GM12878 (cell line): ENCODE results near the gene CCDC106. TPM values are rescaled to one million over a fixed set of nuclear protein-coding genes. Genes with fewer than 3 reads are reported as not detected.

Experiments
- ATAC-seq: fragments of 200-7000 bp; cut with Tn5 transposase; 3 replicates; pipeline ENCODE4 v1.9.1; 2020; ENCODE audit warnings: mild to moderate bottlenecking, moderate library complexity
- BruUV-seq: library from RNA; stranded (reverse); fragments of 400-500 nt; replicated peaks from 2 replicates; lab custom pipeline; 2021; lab: Mats Ljungman, UMichigan
- CTCF ChIA-PET: fragments of 300-600 bp; sonication (Branson Sonifier 250); formaldehyde crosslinking; extraction: SDS; loops from one replicate; lab custom pipeline; 2021; ENCODE audit warnings: inconsistent platforms; lab: Yijun Ruan, JAX
- POLR2A ChIA-PET: fragments of 350-600 bp; formaldehyde crosslinking; extraction: SDS; loops from one replicate; lab custom pipeline; 2021; ENCODE audit warnings: inconsistent platforms; lab: Charles Lee
- RAD21 ChIA-PET: fragments of 300-600 bp; sonication (Branson Sonifier 250); formaldehyde crosslinking; loops from one replicate; lab custom pipeline; 2023; ENCODE audit warnings: antibody characterized with exemption; ENCODE audit not compliant: unreplicated experiment; lab: Charles Lee
- SMC1A ChIA-PET: fragments of 300-600 bp; sonication (Branson Sonifier 250); formaldehyde crosslinking; loops from one replicate; lab custom pipeline; 2023; ENCODE audit not compliant: unreplicated experiment, uncharacterized antibody; lab: Charles Lee
- DNase-seq: peaks from one replicate; pipeline ENCODE4 v3.0.0-alpha.2; 2011; ENCODE audit warnings: low read depth, low spot score
- FAIRE-seq: peaks from 3 replicates; lab custom pipeline; 2011; peaks lifted over from hg19 to GRCh38; lab: Jason Lieb, UNC
- H2AFZ ChIP-seq: 2 replicates; pipeline ENCODE4 v1.6.0; 2011; ENCODE audit warnings: low read depth, low read length, control low read depth; ENCODE audit not compliant: control insufficient read depth
- H3K27ac ChIP-seq: 2 replicates; pipeline ENCODE4 v1.5.1; 2011; ENCODE audit warnings: control low read depth; ENCODE audit not compliant: control insufficient read depth, insufficient read depth
- H3K27me3 ChIP-seq, 2 experiments: replicated peaks in 1 of 2; 2 replicates each; pipeline versions ENCODE4 v1.6.0 to v1.6.1; 2011; ENCODE audit warnings: low read length in 1 of 2; ENCODE audit not compliant: control insufficient read depth in 2 of 2, insufficient read depth in 2 of 2
- H3K36me3 ChIP-seq, 2 experiments: 2 replicates each; pipeline ENCODE4 v1.5.1; 2011; ENCODE audit warnings: low read length in 1 of 2; ENCODE audit not compliant: control insufficient read depth in 2 of 2, insufficient read depth in 2 of 2
- H3K4me1 ChIP-seq: 2 replicates; pipeline ENCODE4 v1.6.1; 2011; ENCODE audit warnings: mild to moderate bottlenecking, low read length, moderate library complexity, mixed read lengths; ENCODE audit not compliant: control insufficient read depth, insufficient read depth
- H3K4me2 ChIP-seq: 2 replicates; pipeline ENCODE4 v1.6.0; 2011; ENCODE audit warnings: control low read depth; ENCODE audit not compliant: control insufficient read depth, insufficient read depth
- H3K4me3 ChIP-seq: fragments of 200-600 bp; sonication (generic); 2 replicates; pipeline ENCODE4 v1.5.1; 2016
- H3K79me2 ChIP-seq: 2 replicates; pipeline ENCODE4 v1.6.0; 2011; ENCODE audit warnings: low read length; ENCODE audit not compliant: control insufficient read depth, insufficient read depth
- H3K9ac ChIP-seq: 2 replicates; pipeline ENCODE4 v1.8.0; 2011; ENCODE audit warnings: low read length, control low read depth, mixed read lengths; ENCODE audit not compliant: control insufficient read depth, insufficient read depth
- H3K9me3 ChIP-seq: replicated peaks from 3 replicates; pipeline ENCODE4 v1.5.1; 2011; ENCODE audit warnings: mild to moderate bottlenecking, low read length; ENCODE audit not compliant: control insufficient read depth, insufficient read depth
- H4K20me1 ChIP-seq: 2 replicates; pipeline ENCODE4 v1.6.0; 2011; ENCODE audit not compliant: control insufficient read depth, insufficient read depth
- BRCA1 ChIP-seq: IDR thresholded peaks from 2 replicates; pipeline ENCODE4 v1.6.1; 2011; ENCODE audit warnings: low read depth, low read length, improper control_type of control experiment
- CHD1 ChIP-seq: IDR thresholded peaks from 2 replicates; pipeline ENCODE4 v1.6.1; 2012; ENCODE audit warnings: low read depth, low read length, improper control_type of control experiment
- CHD4 ChIP-seq: fragments of 200-600 bp; sonication (generic); IDR thresholded peaks from 2 replicates; pipeline ENCODE4 v1.6.1; 2016; ENCODE audit warnings: mild to moderate bottlenecking
- CREB1 ChIP-seq: IDR thresholded peaks from 2 replicates; pipeline ENCODE4 v1.6.1; 2012; ENCODE audit warnings: low read depth, mild to moderate bottlenecking, inconsistent platforms
- CREM ChIP-seq: IDR thresholded peaks from 2 replicates; pipeline ENCODE4 v1.6.1; 2014; ENCODE audit warnings: antibody characterized with exemption, low read depth
- MEF2A ChIP-seq: IDR thresholded peaks from 2 replicates; pipeline ENCODE4 v1.6.1; 2011; ENCODE audit warnings: low read depth, mild to moderate bottlenecking, low read length, moderate library complexity; ENCODE audit not compliant: insufficient read depth
- NFXL1 ChIP-seq: fragments of 450-650 bp; IDR thresholded peaks from 2 replicates; pipeline ENCODE4 v1.6.1; 2017; ENCODE audit warnings: antibody characterized with exemption, mild to moderate bottlenecking, borderline replicate concordance
- NFYA ChIP-seq: IDR thresholded peaks from 2 replicates; pipeline ENCODE4 v1.6.1; 2011; ENCODE audit warnings: low read depth, mild to moderate bottlenecking, low read length, improper control_type of control experiment, borderline replicate concordance
- POLR2AphosphoS2 ChIP-seq: IDR thresholded peaks from 2 replicates; pipeline ENCODE4 v1.6.1; 2011; ENCODE audit warnings: low read depth, mild to moderate bottlenecking, low read length, improper control_type of control experiment, moderate library complexity
- POU2F2 ChIP-seq: IDR thresholded peaks from 3 replicates; pipeline ENCODE4 v1.6.1; 2011; ENCODE audit warnings: low read depth, mild to moderate bottlenecking, low read length, borderline replicate concordance
- SP1 ChIP-seq: IDR thresholded peaks from one replicate; pipeline ENCODE4 v1.6.1; 2011; ENCODE audit warnings: low read depth, low read length
- ZBTB4 ChIP-seq: fragments of 450-650 bp; formaldehyde crosslinking; IDR thresholded peaks from 2 replicates; pipeline ENCODE4 v1.4.0; 2022; ENCODE audit warnings: mild to moderate bottlenecking, moderate library complexity
- WGBS: methylation state at CpG from one replicate; pipeline ENCODE4 v1.1.6; 2016; ENCODE audit warnings: low lambda C conversion rate; ENCODE audit not compliant: insufficient replicate concordance, insufficient coverage; ENCODE audit errors: missing lambda C conversion rate; 5-methylcytosine and 5-hydroxymethylcytosine counted together
- in situ Hi-C: fragments of 300-500 bp; cut with MboI; formaldehyde crosslinking; loops from 9 replicates; pipeline ENCODE4 v1.14.3; 2018; ENCODE audit warnings: mixed read lengths
- intact Hi-C: fragments of 100-400 bp; cut with micrococcal nuclease; formaldehyde crosslinking; loops from one replicate; pipeline ENCODE4 v1.14.2; 2022; ENCODE audit not compliant: unreplicated experiment
- polyA plus RNA-seq, 11 experiments: library from polyadenylated mRNA; depleted of rRNA in 4 of 11; unstranded in 6 of 11; stranded (reverse) in 5 of 11; fragments of >200 nt; fragmentation: Nextera tagmentation in 4 of 11; fragmentation: Illumina TruSeq in 1 of 11; extraction: Ambion mirVana in 4 of 11; extraction: Trizol in 1 of 11; gene quantifications; 1 replicate in 1 of 11; 2 replicates in 10 of 11; pipeline versions ENCODE4 v1.2.1 to v1.2.3, GENCODE V29; 2011 to 2016; ENCODE audit warnings: inconsistent platforms in 2 of 11, missing spikeins in 2 of 11, low read depth in 1 of 11
- total RNA-seq, 4 experiments: library from RNA; depleted of rRNA in 3 of 4; stranded (reverse); fragments of >200 nt in 3 of 4; fragmentation: Illumina TruSeq in 1 of 4; extraction: Trizol in 1 of 4; gene quantifications; 2 replicates each; pipeline versions ENCODE4 v1.2.1 to v1.2.3, GENCODE V29; 2013 to 2021

The CCDC106 gene
- total and polyA plus RNA-seq, 10 of the 15 experiments (the other 5 are each of a cell fraction or from before 2014, with no cell fraction given): 0.04 to 35.9 (median 19.8) TPM

GRCh38 chr19:55635334-55635717 is 12.7 kb upstream of the CCDC106 start:
- peak overlapping the region; percentile 99 for H3K27ac ChIP-seq
- 1% methylated on average over 9 of the region's 9 CpGs for WGBS
- peak overlapping the region; percentile 92 for H3K4me3 ChIP-seq
- SMC1A ChIA-PET: interaction anchor here (2.3 to 3.5 kb wide), 4 partner anchors 12 to 19 kb away, joined by 10 to 28 read pairs (median 18); partner anchors contain the start of genes CCDC106 and U2AF2
- no peaks in the 10 kb centered on the region for H4K20me1 ChIP-seq
- H2AFZ ChIP-seq: no peak overlapping the region; the same call in 1 of the 2 replicates
- peak overlapping the region; percentile 91 for H3K4me2 ChIP-seq
- no peak for FAIRE-seq
- no peaks in the 10 kb centered on the region for H3K36me3 ChIP-seq
- POLR2A ChIA-PET: interaction anchor here (0.6 to 4.5 kb wide), 3 partner anchors 8 to 19 kb away, joined by 3 to 28 read pairs (median 12); partner anchors contain the start of genes CCDC106 and U2AF2
- H3K9ac ChIP-seq: peak overlapping the region; percentile 100
- peaks cover 43% of the 10 kb centered on the region for H3K79me2 ChIP-seq
- H3K9me3 ChIP-seq: no peaks in the 10 kb centered on the region
- in situ Hi-C loops: no loop called here
- intact Hi-C loops: loop anchor here (10.0 kb wide), 1 partner anchor 439 kb away; no protein-coding TSS in a partner anchor
- H3K27me3 ChIP-seq: no peaks in the 10 kb centered on the region
- no peak for ATAC-seq
- TF ChIP-seq POLR2AphosphoS2: no peak
- no peak for TF ChIP-seq NFXL1
- no peak for TF ChIP-seq CREB1
- TF ChIP-seq POU2F2: peak; percentile 9; the same call in 1 of the 3 replicates
- TF ChIP-seq BRCA1: no peak
- no peak for TF ChIP-seq CHD1
- TF ChIP-seq SP1: no peak
- TF ChIP-seq ZBTB4 (CRISPR knock-in tag): 0 out of 2 replicates have a peak, but pooled peaks have one; percentile 26
- no peak for TF ChIP-seq CHD4
- TF ChIP-seq NFYA: no peak
- TF ChIP-seq CREM: no peak
- TF ChIP-seq MEF2A: no peak
- TF ChIP-seq, all 136 proteins: peak for 2
- BruUV-seq: no TSS peak
- peaks cover 36% of the 10 kb centered on the region for H3K4me1 ChIP-seq
- no peak for DNase-seq
- CTCF ChIA-PET: interaction anchor here (0.7 to 7.7 kb wide), 5 partner anchors 12 to 131 kb away, joined by 3 to 65 read pairs (median 16); partner anchors contain the start of genes CCDC106 and ZNF865
- RAD21 ChIA-PET: interaction anchor here (4.6 to 4.9 kb wide), 2 partner anchors 13 to 19 kb away, joined by 34 to 36 read pairs; partner anchors contain the start of genes CCDC106 and U2AF2
